ENCODE results near the gene EEF2. TPM values are rescaled to one million over a fixed set of nuclear protein-coding genes. Genes with fewer than 3 reads are reported as not detected.

Gene EEF2
- total and polyA plus RNA-seq, 2 of the 4 experiments (the other 2 are of a cell fraction), result 1,505 to 2,161 TPM

DNA sequence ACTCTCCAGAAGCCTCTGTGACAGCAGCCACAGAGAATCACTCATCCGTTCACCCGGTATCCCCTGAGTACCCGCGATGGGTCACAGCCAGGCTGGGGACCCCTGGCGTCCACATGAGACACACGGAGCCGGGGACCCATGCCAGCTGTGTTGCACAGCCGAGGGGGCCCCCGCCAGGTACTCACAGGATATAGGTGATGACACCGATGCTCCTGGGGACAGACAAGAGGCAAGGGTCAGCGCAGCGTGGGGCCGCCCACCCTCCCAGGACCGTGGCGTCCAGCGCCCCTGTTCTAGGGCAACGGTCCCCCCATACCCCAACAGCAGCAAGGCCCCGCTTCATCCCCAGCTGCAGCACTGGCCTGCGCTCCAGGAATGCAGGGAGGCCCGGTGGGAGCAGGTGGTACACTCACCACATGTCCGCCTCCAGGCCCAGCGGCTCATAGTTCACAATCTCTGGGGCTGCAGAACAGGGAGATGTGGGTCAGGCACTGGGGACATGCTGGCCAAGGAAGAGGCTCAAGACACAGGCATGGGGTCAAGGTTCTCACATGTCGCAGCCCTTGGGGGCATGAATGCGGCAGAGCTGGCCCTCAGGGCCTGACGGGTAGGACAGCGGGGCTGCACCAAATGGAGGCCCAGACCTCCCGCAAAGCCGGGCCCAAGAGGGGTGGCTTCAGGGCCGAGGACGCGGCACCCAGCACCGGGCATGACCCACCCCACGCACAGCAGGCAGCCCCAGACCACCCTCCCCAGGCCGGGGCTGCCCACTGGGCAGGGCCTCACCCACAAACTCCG lies 21.6 kb downstream of the EEF2 start (continued):
- TF ChIP-seq, protein P1, sequence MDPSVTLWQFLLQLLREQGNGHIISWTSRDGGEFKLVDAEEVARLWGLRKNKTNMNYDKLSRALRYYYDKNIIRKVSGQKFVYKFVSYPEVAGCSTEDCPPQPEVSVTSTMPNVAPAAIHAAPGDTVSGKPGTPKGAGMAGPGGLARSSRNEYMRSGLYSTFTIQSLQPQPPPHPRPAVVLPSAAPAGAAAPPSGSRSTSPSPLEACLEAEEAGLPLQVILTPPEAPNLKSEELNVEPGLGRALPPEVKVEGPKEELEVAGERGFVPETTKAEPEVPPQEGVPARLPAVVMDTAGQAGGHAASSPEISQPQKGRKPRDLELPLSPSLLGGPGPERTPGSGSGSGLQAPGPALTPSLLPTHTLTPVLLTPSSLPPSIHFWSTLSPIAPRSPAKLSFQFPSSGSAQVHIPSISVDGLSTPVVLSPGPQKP (IDR thresholded peaks at IDR 0.05; ENCODE audit: borderline replicate concordance, low read depth, low read length), result no peak
- no peak for TF ChIP-seq SMC3 (IDR thresholded peaks at IDR 0.05; ENCODE audit: low read depth, low read length)

DNA sequence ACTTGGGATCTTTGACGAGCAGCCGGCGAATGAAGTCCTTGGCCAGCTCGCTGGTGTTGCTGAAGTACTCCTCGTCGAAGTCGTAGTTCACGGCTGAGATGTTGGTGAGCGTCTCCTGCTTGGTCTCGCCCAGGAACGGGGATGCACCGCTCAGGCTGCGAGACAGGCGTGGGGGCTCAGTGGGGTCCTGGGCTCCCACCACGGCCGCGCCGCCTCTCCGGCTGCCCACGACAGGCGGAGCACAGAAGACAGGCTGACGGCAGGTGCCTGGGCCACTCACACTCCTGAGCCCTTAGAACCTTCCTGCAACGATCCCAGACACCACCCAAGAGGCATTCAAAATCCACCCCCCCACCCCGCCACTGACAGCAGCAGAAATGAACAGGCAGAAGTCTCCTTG lies 24.3 kb downstream of the EEF2 start:
- Histone ChIP-seq H2BK20ac (ENCODE audit: low read depth, low read length) (no peak overlapping the region), H2AK5ac (ENCODE audit: low read depth, low read length) (no peak overlapping the region), H3K4me1 (ENCODE audit: control insufficient read depth, insufficient read depth, low read length) (no peaks in the 10 kb centered on the region), H2BK5ac (ENCODE audit: low read depth, low read length, poor library complexity, severe bottlenecking) (no peak overlapping the region), H3K18ac (ENCODE audit: low read depth, low read length) (no peak overlapping the region), H3K9me3 (ENCODE audit: control insufficient read depth, insufficient read depth, low read length) (no peaks in the 10 kb centered on the region), H3K36me3 (ENCODE audit: control insufficient read depth, insufficient read depth, low read length) (peaks cover 79% of the 10 kb centered on the region), H4K91ac (ENCODE audit: insufficient read depth, low read depth, low read length) (no peak overlapping the region), H4K5ac (ENCODE audit: low read depth, low read length) (no peak overlapping the region), H3K14ac (replicated peaks; ENCODE audit: low read depth, low read length) (no peak overlapping the region), H4K8ac (ENCODE audit: low read depth in 2 of 2, low read length in 2 of 2) (no peak overlapping the region), H3K79me1 (ENCODE audit: low read depth in 1 of 2, low read length in 2 of 2) (peaks cover 8 to 79% of the 10 kb centered on the region in 2 experiments), H2BK15ac (ENCODE audit: low read depth, low read length) (no peak overlapping the region), H4K20me1 (ENCODE audit: insufficient read depth, low read length) (peaks cover 95% of the 10 kb centered on the region), H3K4ac (ENCODE audit: low read depth, low read length) (no peak overlapping the region), H3K23ac (ENCODE audit: low read depth, low read length) (no peak overlapping the region), H3K4me2 (ENCODE audit: low read depth, low read length) (no peak overlapping the region), H2BK120ac (ENCODE audit: low read depth, low read length) (no peak overlapping the region), H3K9ac (ENCODE audit: low read depth, low read length) (no peak overlapping the region), H3K27ac (ENCODE audit: insufficient read depth, low read length) (no peak overlapping the region), H3K4me3 (ENCODE audit: insufficient read depth, low read depth, low read length) (no peak overlapping the region), H2AK9ac (replicated peaks; ENCODE audit: low read depth, low read length, poor library complexity) (no peak overlapping the region), H2AFZ (replicated peaks; ENCODE audit: low read length, poor library complexity) (no peak overlapping the region), H3K9me1 (ENCODE audit: insufficient read depth, low read length) (peaks cover 7% of the 10 kb centered on the region), H3K56ac (ENCODE audit: extremely low read depth, insufficient read depth, low read length) (no peak overlapping the region), H3K27me3 (ENCODE audit: control insufficient read depth, insufficient read depth, low read length) (no peaks in the 10 kb centered on the region)
- intact Hi-C loops (cut with micrococcal nuclease), result no loop called here
- ATAC-seq (ENCODE audit: low read depth) (no peak), DNase-seq (no peak)
- no TSS peak for BruUV-seq (replicated peaks)
- ChIA-PET POLR2A (ENCODE audit: unreplicated experiment) (no interaction called here), CTCF (no interaction called here)
- in situ Hi-C loops (cut with MboI; ENCODE audit: low sequenced_read_pairs), result no loop called here
- TF ChIP-seq RCOR1 (IDR thresholded peaks at IDR 0.05; ENCODE audit: insufficient replicate concordance, low read length) (no peak), RAD21 (IDR thresholded peaks at IDR 0.05; ENCODE audit: low read length) (no peak), MAZ (IDR thresholded peaks at IDR 0.05; ENCODE audit: borderline replicate concordance, low read depth, low read length) (no peak), POLR2A (IDR thresholded peaks at IDR 0.05; ENCODE audit: low read depth, low read length) (no peak)
- dilution Hi-C loops (cut with HindIII; ENCODE audit: low sequenced_read_pairs, unreplicated experiment), result no loop called here
- 98% methylated on average over 13 of the region's 24 CpGs; no CpG with 5 or more reads in 1 of the 2 experiments for WGBS, 2 experiments (ENCODE audit: extremely low coverage in 2 of 2, insufficient read length in 1 of 2)
